Liver (tissue), 3 donors: ENCODE data around the gene ZNF610.

Experiments
- CTCF ChIP-seq: fragments of 150-350 bp; IDR thresholded peaks from 2 replicates; pipeline ENCODE4 v1.5.1; 2017; ENCODE audit warnings: improper control_type of control experiment, low read depth, low read length; ENCODE audit not compliant: missing input control
- EGR1 ChIP-seq, 2 donors: IDR thresholded peaks; 2 replicates each; pipeline ENCODE4 v1.6.1; 2016 to 2018; ENCODE audit warnings: antibody characterized with exemption in 2 of 2, low read depth in 2 of 2
- FOXA1 ChIP-seq: IDR thresholded peaks from 2 replicates; pipeline ENCODE4 v1.6.1; 2016; ENCODE audit warnings: antibody characterized with exemption
- JUND ChIP-seq, 2 donors: IDR thresholded peaks; 2 replicates each; pipeline ENCODE4 v1.6.1; 2016; ENCODE audit warnings: antibody characterized with exemption in 2 of 2
- NR2F2 ChIP-seq: IDR thresholded peaks from 2 replicates; pipeline ENCODE4 v1.6.1; 2016; ENCODE audit warnings: antibody characterized with exemption
- RAD21 ChIP-seq, 2 donors: IDR thresholded peaks; 2 replicates each; pipeline ENCODE4 v1.6.1; 2016; ENCODE audit warnings: antibody characterized with exemption in 2 of 2, mild to moderate bottlenecking in 2 of 2
- REST ChIP-seq: IDR thresholded peaks from 2 replicates; pipeline ENCODE4 v1.6.1; 2016; ENCODE audit warnings: antibody characterized with exemption, mild to moderate bottlenecking
- SP1 ChIP-seq: IDR thresholded peaks from 2 replicates; pipeline ENCODE4 v1.6.1; 2018; ENCODE audit warnings: antibody characterized with exemption, mild to moderate bottlenecking
- TAF1 ChIP-seq: conservative IDR thresholded peaks from 2 replicates; pipeline ENCODE4 v1.6.1; 2016; ENCODE audit warnings: antibody characterized with exemption, mild to moderate bottlenecking
- ZBTB33 ChIP-seq: IDR thresholded peaks from 2 replicates; pipeline ENCODE4 v1.6.1; 2016; ENCODE audit warnings: antibody characterized with exemption
- donor health status: healthy.
- donor health status: healthy.

- TF ChIP-seq CTCF, result no peak
- TF ChIP-seq TAF1, result no peak
- no peak for TF ChIP-seq EGR1 (IDR thresholded peaks at IDR 0.05; ENCODE audit: low read depth in 2 of 2)
- TF ChIP-seq SP1, result no peak
- no peak for TF ChIP-seq RAD21 (IDR thresholded peaks at IDR 0.05)
- no peak for TF ChIP-seq ZBTB33
- no peak for TF ChIP-seq NR2F2
- TF ChIP-seq FOXA1, result no peak
- no peak for TF ChIP-seq REST
- TF ChIP-seq JUND (IDR thresholded peaks at IDR 0.05), result no peak
Observed at GRCh38 chr19:52366414-52366824, 30.4 kb downstream of the ZNF610 start.
